ENCODE data around the gene IGSF8.

The IGSF8 gene

GRCh38 chr1:160101717-160102522 lies 3.5 kb upstream of the IGSF8 start:
- no peak for DNase-seq

- DNase-seq: peak; percentile 86
These were observed 2.8 kb upstream of the IGSF8 start for GRCh38 chr1:160101037-160101716.

- no peak for DNase-seq
These were observed 1.4 kb upstream of the IGSF8 start for GRCh38 chr1:160099716-160100375.

- DNase-seq: peak; percentile 98
These were observed 588 bp upstream of the IGSF8 start for GRCh38 chr1:160098852-160099561.

GRCh38 chr1:160097151-160097910 lies 1.1 kb downstream of the IGSF8 start:
- no peak for DNase-seq

GRCh38 chr1:160096274-160097116 lies 1.9 kb downstream of the IGSF8 start:
- no peak for DNase-seq

GRCh38 chr1:160095382-160096105 lies 2.9 kb downstream of the IGSF8 start:
- no peak for DNase-seq

GRCh38 chr1:160094806-160095205 lies 3.6 kb downstream of the IGSF8 start:
- DNase-seq: no peak

GRCh38 chr1:160094291-160094625 lies 4.2 kb downstream of the IGSF8 start:
- no peak for DNase-seq

- DNase-seq: no peak
These were observed 4.7 kb downstream of the IGSF8 start for GRCh38 chr1:160093624-160094290.

GRCh38 chr1:160093069-160093395 lies 5.4 kb downstream of the IGSF8 start:
- no peak for DNase-seq

- no peak for DNase-seq
These were observed 5.9 kb downstream of the IGSF8 start for GRCh38 chr1:160092366-160093068.

- DNase-seq: no peak
These were observed 6.7 kb downstream of the IGSF8 start for GRCh38 chr1:160091666-160092223.

- no peak for DNase-seq
These were observed 7.7 kb downstream of the IGSF8 start for GRCh38 chr1:160090760-160091159.

- no peak for DNase-seq
These were observed 8.5 kb downstream of the IGSF8 start for GRCh38 chr1:160089883-160090282.

GRCh38 chr1:160087118-160087662 lies 11.2 kb downstream of the IGSF8 start:
- DNase-seq: no peak

- no peak for DNase-seq
These were observed 11.9 kb downstream of the IGSF8 start for GRCh38 chr1:160086456-160086892.

GRCh38 chr1:160085686-160086455 lies 12.5 kb downstream of the IGSF8 start:
- peak; percentile 77 for DNase-seq

Measured in CD4-positive, alpha-beta T cell treated with Interleukin-17A for 1 hour (primary cell).